Activated naive CD8-positive, alpha-beta T cell (primary cell): ENCODE data around the gene ZNF672.
"Not testable (repeated sequence)": the region's sequence is repeated elsewhere in the genome, so short reads cannot be mapped to it uniquely, and the experiment has no call there.

Experiments used
- H3K27ac Mint-ChIP-seq: one replicate; pipeline ENCODE4 v1.8.0; 2021; ENCODE audit warnings: mixed read lengths
- H3K27me3 Mint-ChIP-seq: one replicate; pipeline ENCODE4 v1.8.0; 2021; ENCODE audit warnings: mixed read lengths
- H3K36me3 Mint-ChIP-seq: one replicate; pipeline ENCODE4 v1.8.0; 2021; ENCODE audit warnings: mixed read lengths
- H3K4me1 Mint-ChIP-seq: one replicate; pipeline ENCODE4 v1.8.0; 2021; ENCODE audit warnings: low read depth, mixed read lengths
- H3K4me3 Mint-ChIP-seq: one replicate; pipeline ENCODE4 v1.8.0; 2021; ENCODE audit warnings: mild to moderate bottlenecking, mixed read lengths
- H3K9me3 Mint-ChIP-seq: one replicate; pipeline ENCODE4 v1.8.0; 2021; ENCODE audit warnings: low read depth, mixed read lengths

Gene ZNF672

GRCh38 chr1:248837781-248838356, at the start of gene ZNF672:
ZNF672 (plus strand) TSS chr1:248838224; CDS start chr1:248847275, 9,051 bp downstream.
- Mint-ChIP-seq H3K9me3 (no peaks in the 10 kb centered on the region), H3K27ac (peak within 1 kb of the TSS; percentile 96), H3K4me3 (peak within 1 kb of the TSS; percentile 91), H3K36me3 (no peaks in the 10 kb centered on the region), H3K4me1 (peaks cover 22% of the 10 kb centered on the region), H3K27me3 (no peaks in the 10 kb centered on the region)

- no peaks in the 10 kb centered on the region for H3K4me1 Mint-ChIP-seq
- no peak overlapping the region for H3K27ac Mint-ChIP-seq
- peaks cover 3% of the 10 kb centered on the region for H3K27me3 Mint-ChIP-seq
- H3K9me3 Mint-ChIP-seq = no peaks in the 10 kb centered on the region
- H3K4me3 Mint-ChIP-seq = no peak overlapping the region
- no peaks in the 10 kb centered on the region for H3K36me3 Mint-ChIP-seq
These were observed 49.7 kb upstream of the ZNF672 start for GRCh38 chr1:248788327-248788726.

- not testable (repeated sequence) for H3K9me3 Mint-ChIP-seq, H3K27me3 Mint-ChIP-seq, H3K4me3 Mint-ChIP-seq, H3K4me1 Mint-ChIP-seq, H3K36me3 Mint-ChIP-seq, H3K27ac Mint-ChIP-seq
These were observed 48.7 kb upstream of the ZNF672 start for GRCh38 chr1:248789337-248789736.

- Mint-ChIP-seq H3K27me3 (peaks cover 3% of the 10 kb centered on the region), H3K4me3 (no peak overlapping the region), H3K27ac (no peak overlapping the region), H3K4me1 (no peaks in the 10 kb centered on the region), H3K36me3 (peaks cover 4% of the 10 kb centered on the region), H3K9me3 (peaks cover 7% of the 10 kb centered on the region)
These were observed 47.6 kb upstream of the ZNF672 start for GRCh38 chr1:248790456-248790855.

GRCh38 chr1:248791010-248791409, 47.0 kb upstream of the ZNF672 start:
- Mint-ChIP-seq H3K9me3 (peaks cover 7% of the 10 kb centered on the region), H3K36me3 (peaks cover 4% of the 10 kb centered on the region), H3K4me1 (no peaks in the 10 kb centered on the region), H3K27me3 (peaks cover 3% of the 10 kb centered on the region), H3K4me3 (no peak overlapping the region), H3K27ac (no peak overlapping the region)

GRCh38 chr1:248792342-248792741, 45.7 kb upstream of the ZNF672 start:
- Mint-ChIP-seq H3K27ac (no peak overlapping the region), H3K36me3 (peaks cover 6% of the 10 kb centered on the region), H3K4me1 (no peaks in the 10 kb centered on the region), H3K27me3 (peaks cover 4% of the 10 kb centered on the region), H3K9me3 (peaks cover 7% of the 10 kb centered on the region), H3K4me3 (no peak overlapping the region)

GRCh38 chr1:248793592-248793991, 44.4 kb upstream of the ZNF672 start:
- no peak overlapping the region for H3K27ac Mint-ChIP-seq
- peaks cover 6% of the 10 kb centered on the region for H3K36me3 Mint-ChIP-seq
- H3K9me3 Mint-ChIP-seq = peaks cover 7% of the 10 kb centered on the region
- peaks cover 5% of the 10 kb centered on the region for H3K27me3 Mint-ChIP-seq
- no peak overlapping the region for H3K4me3 Mint-ChIP-seq
- H3K4me1 Mint-ChIP-seq = no peaks in the 10 kb centered on the region

- H3K9me3 Mint-ChIP-seq, H3K4me3 Mint-ChIP-seq, H3K27me3 Mint-ChIP-seq, H3K4me1 Mint-ChIP-seq, H3K36me3 Mint-ChIP-seq, H3K27ac Mint-ChIP-seq: not testable (repeated sequence)
These were observed 43.4 kb upstream of the ZNF672 start for GRCh38 chr1:248794663-248795062.

GRCh38 chr1:248798791-248799190, 39.2 kb upstream of the ZNF672 start:
- H3K9me3 Mint-ChIP-seq = peaks cover 5% of the 10 kb centered on the region
- H3K4me1 Mint-ChIP-seq = no peaks in the 10 kb centered on the region
- peaks cover 6% of the 10 kb centered on the region for H3K36me3 Mint-ChIP-seq
- H3K27ac Mint-ChIP-seq = no peak overlapping the region
- peaks cover 16% of the 10 kb centered on the region for H3K27me3 Mint-ChIP-seq
- no peak overlapping the region for H3K4me3 Mint-ChIP-seq

GRCh38 chr1:248800459-248800858, 37.6 kb upstream of the ZNF672 start:
- Mint-ChIP-seq H3K9me3 (no peaks in the 10 kb centered on the region), H3K4me3 (no peak overlapping the region), H3K27ac (no peak overlapping the region), H3K36me3 (peaks cover 3% of the 10 kb centered on the region), H3K4me1 (peaks cover 9% of the 10 kb centered on the region), H3K27me3 (peaks cover 17% of the 10 kb centered on the region)

GRCh38 chr1:248802454-248802853, 35.6 kb upstream of the ZNF672 start:
- Mint-ChIP-seq H3K4me3 (no peak overlapping the region), H3K36me3 (no peaks in the 10 kb centered on the region), H3K9me3 (no peaks in the 10 kb centered on the region), H3K27me3 (peaks cover 14% of the 10 kb centered on the region), H3K4me1 (peaks cover 11% of the 10 kb centered on the region), H3K27ac (no peak overlapping the region)

- Mint-ChIP-seq H3K4me1 (peaks cover 11% of the 10 kb centered on the region), H3K27me3 (peaks cover 12% of the 10 kb centered on the region)
- not testable (repeated sequence) for H3K36me3 Mint-ChIP-seq, H3K9me3 Mint-ChIP-seq, H3K27ac Mint-ChIP-seq, H3K4me3 Mint-ChIP-seq
These were observed 34.5 kb upstream of the ZNF672 start for GRCh38 chr1:248803501-248803900.

GRCh38 chr1:248804771-248805681, 33.0 kb upstream of the ZNF672 start:
- H3K27me3 Mint-ChIP-seq = peaks cover 10% of the 10 kb centered on the region
- peaks cover 11% of the 10 kb centered on the region for H3K4me1 Mint-ChIP-seq
- no peak overlapping the region for H3K4me3 Mint-ChIP-seq
- no peak overlapping the region for H3K27ac Mint-ChIP-seq
- no peaks in the 10 kb centered on the region for H3K36me3 Mint-ChIP-seq
- no peaks in the 10 kb centered on the region for H3K9me3 Mint-ChIP-seq

- Mint-ChIP-seq H3K36me3 (no peaks in the 10 kb centered on the region), H3K4me1 (peaks cover 11% of the 10 kb centered on the region), H3K4me3 (no peak overlapping the region), H3K27ac (no peak overlapping the region), H3K27me3 (peaks cover 8% of the 10 kb centered on the region), H3K9me3 (no peaks in the 10 kb centered on the region)
These were observed 32.1 kb upstream of the ZNF672 start for GRCh38 chr1:248805876-248806275.

- no peaks in the 10 kb centered on the region for H3K9me3 Mint-ChIP-seq
- H3K36me3 Mint-ChIP-seq = no peaks in the 10 kb centered on the region
- H3K4me1 Mint-ChIP-seq = peaks cover 11% of the 10 kb centered on the region
- no peak overlapping the region for H3K27ac Mint-ChIP-seq
- no peak overlapping the region for H3K4me3 Mint-ChIP-seq
- H3K27me3 Mint-ChIP-seq = peaks cover 2% of the 10 kb centered on the region
These were observed 30.8 kb upstream of the ZNF672 start for GRCh38 chr1:248807067-248807737.
